Heart right ventricle (tissue), 16 donors: ENCODE measurements around the gene ZNF578. TPM values are rescaled to one million over a fixed set of nuclear protein-coding genes. Genes with fewer than 3 reads are reported as not detected.
"Not testable (repeated sequence)": the region's sequence is repeated elsewhere in the genome, so short reads cannot be mapped to it uniquely, and the experiment has no call there.

Source experiments
- ATAC-seq, 8 donors: fragments of 200-7000 bp; cut with Tn5 transposase; one replicate each; pipeline ENCODE4 v1.9.1; 2020; ENCODE audit warnings: mild to moderate bottlenecking in 8 of 8, moderate library complexity in 8 of 8, moderate number of reproducible peaks in 1 of 8
- DNase-seq, 2 donors: peaks; one replicate each; pipeline ENCODE4 v3.0.0-alpha.2; 2020
- H3K27ac ChIP-seq, 10 donors: fragments of 200-600 bp; sonication (generic) in 2 of 10; one replicate each; pipeline versions ENCODE4 v1.5.0 to v1.8.0; 2020 to 2022; ENCODE audit warnings: mild to moderate bottlenecking in 3 of 10
- H3K27me3 ChIP-seq, 7 donors: fragments of 200-600 bp; one replicate each; pipeline ENCODE4 v1.8.0; 2021 to 2022; ENCODE audit warnings: mild to moderate bottlenecking in 2 of 7
- H3K36me3 ChIP-seq, 9 donors: fragments of 200-600 bp; sonication (generic) in 1 of 9; one replicate each; pipeline versions ENCODE4 v1.5.0 to v1.8.0; 2020 to 2022; ENCODE audit warnings: mild to moderate bottlenecking in 2 of 9
- H3K4me1 ChIP-seq, 9 donors: fragments of 200-600 bp; sonication (generic) in 1 of 9; one replicate each; pipeline versions ENCODE4 v1.5.0 to v1.8.0; 2020 to 2022; ENCODE audit warnings: mild to moderate bottlenecking in 4 of 9
- H3K4me3 ChIP-seq, 10 donors: fragments of 200-600 bp; sonication (generic) in 2 of 10; one replicate each; pipeline versions ENCODE4 v1.5.0 to v1.8.0; 2020 to 2022; ENCODE audit warnings: mild to moderate bottlenecking in 7 of 10, moderate library complexity in 2 of 10
- H3K9me3 ChIP-seq, 11 donors: fragments of 200-600 bp in 10 of 11; sonication (generic) in 2 of 11; one replicate each; pipeline versions ENCODE4 v1.5.0 to v1.8.0; 2013 to 2022; ENCODE audit warnings: mild to moderate bottlenecking in 2 of 11, control low read depth in 1 of 11, moderate library complexity in 1 of 11
- CTCF ChIP-seq, 9 donors: fragments of 200-600 bp; sonication (generic) in 2 of 9; IDR thresholded peaks; one replicate each; pipeline versions ENCODE4 v1.5.0 to v1.8.0; 2021 to 2022; ENCODE audit warnings: antibody characterized with exemption in 9 of 9, mild to moderate bottlenecking in 5 of 9, moderate library complexity in 1 of 9
- WGBS, 2 donors: extraction: QIAGEN DNeasy Blood & Tissue Kit; methylation state at CpG; one replicate each; pipeline ENCODE4 v1.1.7; 2013; ENCODE audit warnings: inconsistent platforms in 1 of 2; 5-methylcytosine and 5-hydroxymethylcytosine counted together
- intact Hi-C, 10 donors: fragments of 100-400 bp; cut with DNase I; formaldehyde crosslinking; loops; one replicate each; pipeline versions ENCODE4 v1.11.1 to v1.14.2; 2022
- polyA plus RNA-seq, 2 donors: library from polyadenylated mRNA; stranded (reverse); fragments of 200-250 nt; gene quantifications; one replicate each; pipeline ENCODE4 v1.2.3, GENCODE V29; 2013
- total RNA-seq, 10 donors: library from RNA; stranded (reverse); fragmentation: NEBNext Ultra II Directional in 3 of 10; extraction: Animal tissue kit (Norgen Biotek cat#: 25700) in 3 of 10; gene quantifications; one replicate each; pipeline versions ENCODE4 v1.2.1 to v1.2.4, GENCODE V29; 2021 to 2023
- donor health status: Arrhythmogenic right ventricular cardiomyopathy.
- donor health status: ischemic (EF 13 %, LVEDD 7.1; RV severe dilation, severe dysfunction).
- donor health status: healthy with polysubstance abuse.
- donor health status: DM: no; HTN: yes; CAD: no.
- donor health status: DM: no; HTN: no; CAD: no.
- donor health status: ischemic (EF 25% LVEDD 6.9; RV normal size, moderate dysfunction).
- donor health status: ischemic (EF 25% LVEDD 5.7; RV mildly dilated, moderate dysfunction).
- donor health status: healthy.
- donor health status: DM: yes; HTN: yes; CAD: no.
- donor health status: Ischemic cardiomyopathy.
- donor health status: ischemic (EF 35%, LVEDD 5.7; RV mildly dilated, moderate dysfunction).
- donor health status: nonischemic (EF 11% LVEDD 7.7; RV severe dilation, severe dysfunction).
- donor health status: DM: yes; HTN: yes; CAD: no.
- donor health status: PGD.
- donor health status: ischemic (EF 29% LVEDD 5.4; RV normal size, mild dysfunction).
- donor health status: nonischemic (EF 23%, LVEDD 6.1; RV moderate dilation, normal function).

Gene ZNF578
- total and polyA plus RNA-seq, 12 donors = 0.58 to 3.5 (median 2.0) TPM

DNA sequence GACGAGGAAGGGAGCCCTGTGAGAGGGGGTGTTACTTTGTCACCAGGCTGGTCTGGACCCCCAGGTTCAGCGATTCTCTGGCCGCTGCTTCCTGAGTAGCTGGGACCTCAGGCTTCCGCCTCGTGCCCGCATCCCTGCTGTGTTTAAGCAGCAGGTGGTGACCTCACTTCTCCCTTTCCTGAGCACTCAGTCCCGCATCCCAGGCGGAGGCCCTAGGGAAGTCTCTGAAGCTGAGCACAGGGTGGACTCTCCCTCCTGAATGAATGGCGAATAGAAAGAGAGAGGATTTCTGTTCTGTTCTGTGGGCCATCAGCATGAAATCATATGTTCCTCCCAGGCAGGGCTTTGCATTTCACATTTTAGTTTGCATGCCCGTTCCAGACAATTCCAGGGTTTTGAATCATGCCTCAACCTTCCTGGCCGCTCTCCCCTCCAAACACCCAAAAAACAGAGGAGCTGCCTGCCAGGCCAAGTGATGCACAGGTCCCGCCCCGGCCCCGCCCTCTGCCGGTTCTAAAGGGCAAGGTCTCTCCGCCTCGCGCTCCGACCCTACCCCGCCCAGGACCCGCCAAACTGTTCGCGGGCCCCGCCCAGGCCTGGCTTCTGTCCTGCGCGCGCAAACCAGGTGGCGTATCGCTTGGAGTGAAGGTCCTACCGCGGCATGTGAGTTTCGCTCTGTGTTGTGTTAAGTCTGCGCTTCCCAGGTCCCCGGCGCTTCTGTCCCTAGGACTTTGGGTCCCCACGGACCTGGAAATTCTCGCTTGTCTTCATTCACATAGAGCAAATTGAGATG, 39.0 kb downstream of the ZNF578 start:
- H3K9me3 ChIP-seq = peaks cover 0 to 100% (median 62%) of the 10 kb centered on the region in 11 donors
- ATAC-seq (peak in 4 of 8 donors; percentile 14 to 57 (median 50)), DNase-seq (no peak)
- H3K4me3 ChIP-seq = peak overlapping the region in 3 of 10 donors; percentile 5 to 26 (median 25)
- no peak overlapping the region for H3K27ac ChIP-seq
- H3K4me1 ChIP-seq = no peaks in the 10 kb centered on the region
- TF ChIP-seq CTCF (IDR thresholded peaks at IDR 0.05) = no peak
- WGBS, 2 donors = 25 to 39% methylated on average over 37 of the region's 37 CpGs
- intact Hi-C loops = no loop called here
- no peaks in the 10 kb centered on the region for H3K27me3 ChIP-seq
- H3K36me3 ChIP-seq = peaks cover 0 to 39% (median 0%) of the 10 kb centered on the region in 9 donors

- Histone ChIP-seq H3K27ac (no peak overlapping the region), H3K4me3 (peak overlapping the region in 3 of 10 donors; percentile 5 to 26 (median 25)), H3K36me3 (peaks cover 0 to 44% (median 0%) of the 10 kb centered on the region in 9 donors), H3K4me1 (no peaks in the 10 kb centered on the region), H3K27me3 (no peaks in the 10 kb centered on the region), H3K9me3 (peaks cover 0 to 100% (median 60%) of the 10 kb centered on the region in 11 donors)
- TF ChIP-seq CTCF (IDR thresholded peaks at IDR 0.05) = peak in 5 of 9 donors; percentile 10 to 38 (median 21)
- peak in 1 of 2 donors; percentile 13 for DNase-seq
- 11 to 16% methylated on average over 28 of the region's 28 CpGs for WGBS, 2 donors
- ATAC-seq = peak in 7 of 8 donors; percentile 25 to 86 (median 64)
- intact Hi-C loops = no loop called here
These were observed 39.7 kb downstream of the ZNF578 start for GRCh38 chr19:52492994-52493470.

- H3K4me3 ChIP-seq = no peak overlapping the region
- no peak for TF ChIP-seq CTCF (IDR thresholded peaks at IDR 0.05)
- no peak for DNase-seq
- no peaks in the 10 kb centered on the region for H3K27me3 ChIP-seq
- H3K27ac ChIP-seq = no peak overlapping the region
- ATAC-seq = no peak
- peaks cover 0 to 44% (median 3%) of the 10 kb centered on the region in 9 donors for H3K36me3 ChIP-seq
- 96 to 99% methylated on average over 3 of the region's 3 CpGs for WGBS, 2 donors
- peaks cover 0 to 100% (median 48%) of the 10 kb centered on the region in 11 donors for H3K9me3 ChIP-seq
- intact Hi-C loops = no loop called here
- H3K4me1 ChIP-seq = no peaks in the 10 kb centered on the region
These were observed 41.2 kb downstream of the ZNF578 start for GRCh38 chr19:52494518-52494917.

DNA sequence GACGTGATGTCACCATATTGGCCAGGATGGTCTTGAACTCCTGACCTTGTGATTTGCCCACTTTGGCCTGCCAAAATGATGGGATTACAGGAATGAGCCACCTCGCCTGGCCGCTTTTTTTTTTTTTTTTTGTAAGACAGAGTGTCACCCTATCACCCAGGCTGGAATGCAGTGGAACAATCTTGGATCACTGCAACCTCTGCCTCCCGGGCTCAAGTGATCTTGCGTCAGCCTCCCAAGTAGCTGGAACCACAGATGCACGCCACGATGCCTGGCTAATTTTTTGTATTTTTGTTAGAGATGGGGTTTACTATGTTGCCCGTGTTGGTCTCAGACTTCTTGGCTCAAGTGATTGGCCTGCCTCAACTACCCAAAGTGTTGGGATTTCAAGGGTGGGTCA, 45.2 kb downstream of the ZNF578 start:
- Histone ChIP-seq H3K4me3 (no peak overlapping the region), H3K9me3 (peaks cover 0 to 99% (median 20%) of the 10 kb centered on the region in 11 donors), H3K27ac (no peak overlapping the region), H3K36me3 (peaks cover 0 to 46% (median 3%) of the 10 kb centered on the region in 9 donors), H3K27me3 (no peaks in the 10 kb centered on the region), H3K4me1 (no peaks in the 10 kb centered on the region)
- DNase-seq (no peak), ATAC-seq (no peak)
- no peak for TF ChIP-seq CTCF (IDR thresholded peaks at IDR 0.05)
- intact Hi-C loops = no loop called here
- 94 to 95% methylated on average over 8 of the region's 8 CpGs for WGBS, 2 donors

- H3K36me3 ChIP-seq = peaks cover 0 to 64% (median 19%) of the 10 kb centered on the region in 9 donors
- intact Hi-C loops = loop anchor here in 1 of 10 donors (1.0 kb wide), 1 partner anchor 10 kb away; no protein-coding TSS in a partner anchor
- not testable (repeated sequence) for ATAC-seq, H3K4me1 ChIP-seq, H3K27me3 ChIP-seq, H3K27ac ChIP-seq, DNase-seq, H3K4me3 ChIP-seq
- 39 to 45% methylated on average over 3 of the region's 3 CpGs for WGBS, 2 donors
- peaks cover 0 to 99% (median 16%) of the 10 kb centered on the region in 11 donors for H3K9me3 ChIP-seq
These were observed 47.1 kb downstream of the ZNF578 start for GRCh38 chr19:52500474-52500873.

GRCh38 chr19:52500991-52501390, 47.6 kb downstream of the ZNF578 start:
- H3K4me3 ChIP-seq, H3K4me1 ChIP-seq, H3K27ac ChIP-seq, H3K27me3 ChIP-seq, DNase-seq, ATAC-seq: not testable (repeated sequence)
- H3K36me3 ChIP-seq = peaks cover 0 to 67% (median 25%) of the 10 kb centered on the region in 9 donors
- intact Hi-C loops = loop anchor here in 1 of 10 donors (1.0 kb wide), 1 partner anchor 11 kb away; no protein-coding TSS in a partner anchor
- WGBS, 2 donors = 82 to 93% methylated on average over 12 of the region's 12 CpGs
- H3K9me3 ChIP-seq = peaks cover 0 to 99% (median 20%) of the 10 kb centered on the region in 11 donors
